ENCODE results near the gene ALG1.
"Not testable (repeated sequence)": the region's sequence is repeated elsewhere in the genome, so short reads cannot be mapped to it uniquely, and the experiment has no call there.

The ALG1 gene, protein sequence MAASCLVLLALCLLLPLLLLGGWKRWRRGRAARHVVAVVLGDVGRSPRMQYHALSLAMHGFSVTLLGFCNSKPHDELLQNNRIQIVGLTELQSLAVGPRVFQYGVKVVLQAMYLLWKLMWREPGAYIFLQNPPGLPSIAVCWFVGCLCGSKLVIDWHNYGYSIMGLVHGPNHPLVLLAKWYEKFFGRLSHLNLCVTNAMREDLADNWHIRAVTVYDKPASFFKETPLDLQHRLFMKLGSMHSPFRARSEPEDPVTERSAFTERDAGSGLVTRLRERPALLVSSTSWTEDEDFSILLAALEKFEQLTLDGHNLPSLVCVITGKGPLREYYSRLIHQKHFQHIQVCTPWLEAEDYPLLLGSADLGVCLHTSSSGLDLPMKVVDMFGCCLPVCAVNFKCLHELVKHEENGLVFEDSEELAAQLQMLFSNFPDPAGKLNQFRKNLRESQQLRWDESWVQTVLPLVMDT

DNA sequence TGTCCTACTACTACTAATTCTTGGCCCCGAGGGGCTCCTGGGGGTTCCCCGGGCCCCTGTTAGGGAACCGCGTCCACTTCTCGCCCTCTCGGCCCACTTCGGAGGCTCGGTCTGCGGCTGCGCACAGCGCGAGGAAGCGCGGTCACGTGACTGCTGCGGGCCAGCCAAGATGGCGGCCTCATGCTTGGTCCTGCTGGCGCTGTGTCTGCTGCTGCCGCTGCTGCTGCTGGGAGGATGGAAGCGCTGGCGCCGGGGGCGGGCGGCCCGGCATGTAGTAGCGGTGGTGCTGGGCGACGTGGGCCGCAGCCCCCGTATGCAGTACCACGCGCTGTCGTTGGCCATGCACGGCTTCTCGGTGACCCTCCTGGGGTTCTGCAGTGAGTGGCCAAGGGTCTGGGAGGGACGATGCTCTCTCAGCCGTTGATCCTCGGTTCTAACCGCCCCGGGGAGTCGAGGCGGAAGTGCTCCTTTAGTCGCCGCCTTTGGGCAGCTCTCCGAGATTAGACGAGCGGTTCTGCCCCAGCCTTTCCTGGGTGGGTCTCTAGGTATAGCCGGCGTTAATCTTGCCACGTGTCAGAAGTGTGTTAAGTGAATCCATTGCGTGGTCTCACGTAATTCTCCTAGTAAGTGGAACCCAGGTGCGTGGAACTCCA lies at the start of gene ALG1:
ALG1 (plus strand) TSS at position 163 of the 653 bp plus-strand sequence; CDS start at position 170, 7 bp downstream.
- peak; percentile 90 for DNase-seq

GRCh38 chr16:5022521-5022920 lies 49.1 kb upstream of the ALG1 start:
- DNase-seq = no peak

DNA sequence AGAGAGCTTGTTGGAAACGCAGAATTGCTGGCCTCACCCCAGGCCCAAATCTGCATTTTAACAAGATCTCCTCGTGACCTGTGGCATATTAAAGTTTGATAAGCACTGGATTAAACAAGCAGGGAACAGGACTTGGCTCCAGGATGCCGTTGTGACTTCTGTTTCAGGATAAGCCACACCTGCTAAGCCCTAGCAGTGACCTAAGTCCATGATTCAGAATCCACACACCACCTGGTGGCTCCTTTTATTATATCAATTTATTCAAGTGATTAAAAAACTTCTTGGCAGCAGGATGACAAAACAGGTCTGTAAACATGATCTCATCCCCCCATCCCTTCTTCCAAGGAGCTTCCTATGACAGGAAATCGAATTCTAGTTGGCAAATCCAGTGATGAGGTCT lies 47.0 kb upstream of the ALG1 start:
- peak; percentile 65 for DNase-seq

DNA sequence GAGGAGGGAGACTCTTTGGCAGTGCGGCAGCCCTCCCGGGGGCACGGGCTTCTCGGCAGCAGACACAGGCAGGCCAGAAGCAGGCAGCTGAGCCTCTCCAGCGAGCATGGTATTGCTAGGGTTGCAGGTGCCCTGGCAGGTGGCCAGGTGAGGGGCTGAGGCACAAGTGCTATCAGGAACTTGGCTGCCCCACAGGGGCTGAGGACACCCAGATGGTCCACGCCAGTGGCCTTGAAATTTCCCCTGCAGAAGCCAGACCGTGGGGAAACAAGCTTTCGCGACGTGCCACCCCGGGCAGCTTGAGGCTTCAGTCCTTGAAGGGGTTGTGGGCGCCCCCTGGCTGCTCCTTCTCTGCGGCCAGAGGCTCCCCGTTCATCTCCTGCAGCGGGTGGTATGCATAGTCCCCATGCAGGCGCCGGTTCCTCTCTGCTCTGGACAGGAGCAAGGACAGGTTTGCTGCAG lies 46.4 kb upstream of the ALG1 start:
- peak; percentile 65 for DNase-seq

DNA sequence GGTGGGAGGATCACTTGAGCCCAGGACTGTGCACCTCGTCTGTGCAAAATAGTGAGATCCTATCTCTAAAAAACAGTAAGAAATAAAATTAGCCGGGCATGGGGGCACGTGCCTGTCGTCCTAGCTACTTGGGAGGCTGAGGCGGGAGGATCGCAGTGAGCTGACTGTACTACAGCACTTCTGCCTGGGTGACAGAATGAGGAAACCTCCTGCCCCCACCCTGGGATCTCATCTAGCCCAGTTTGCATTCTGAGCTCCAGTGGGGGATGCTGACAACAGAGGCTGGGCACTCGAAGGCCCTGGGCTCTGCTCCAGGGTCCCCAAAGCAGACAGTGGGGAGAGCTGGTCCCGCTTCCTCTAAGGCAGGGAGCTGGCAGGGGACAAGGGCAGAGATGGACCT lies 45.0 kb upstream of the ALG1 start:
- DNase-seq = no peak

- no peak for DNase-seq
Observed at GRCh38 chr16:5027086-5027485, 44.6 kb upstream of the ALG1 start.

GRCh38 chr16:5027575-5028235 lies 43.9 kb upstream of the ALG1 start:
- no peak for DNase-seq

GRCh38 chr16:5028950-5029475 lies 42.6 kb upstream of the ALG1 start:
- DNase-seq = no peak

DNA sequence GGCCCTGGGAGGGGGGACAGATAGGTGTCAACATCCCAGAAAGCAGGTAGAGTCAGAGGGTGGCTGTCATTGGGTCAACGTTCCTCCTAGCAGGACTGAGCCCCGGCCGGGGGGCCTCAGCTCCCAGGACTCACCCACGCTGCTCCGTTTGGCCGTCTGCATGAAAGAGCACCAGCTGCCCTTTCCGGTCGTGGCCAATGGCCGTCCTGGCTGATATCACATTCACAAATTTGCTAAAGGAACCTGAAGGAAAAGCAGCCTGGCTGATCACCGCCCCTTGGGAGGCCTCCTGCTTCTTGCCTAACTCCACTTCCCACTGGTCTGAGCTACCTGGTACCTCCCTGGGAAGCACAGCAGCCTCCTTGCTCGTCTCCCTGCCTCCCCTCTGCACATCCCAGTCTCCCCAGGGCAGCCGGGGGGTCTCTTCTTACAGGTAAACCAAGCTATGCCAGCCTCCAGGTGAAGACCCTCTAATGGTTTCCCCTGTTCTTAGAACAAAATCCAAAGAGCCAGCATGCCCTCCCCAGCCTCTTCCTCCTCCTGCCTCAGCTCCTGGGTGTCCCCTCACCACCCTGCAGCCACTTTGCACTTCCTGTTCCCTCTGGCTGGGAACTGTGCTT lies 41.3 kb upstream of the ALG1 start:
- DNase-seq = no peak

GRCh38 chr16:5031601-5032000 lies 40.0 kb upstream of the ALG1 start:
- no peak for DNase-seq

- DNase-seq = no peak
Observed at GRCh38 chr16:5032748-5033167, 38.9 kb upstream of the ALG1 start.

DNA sequence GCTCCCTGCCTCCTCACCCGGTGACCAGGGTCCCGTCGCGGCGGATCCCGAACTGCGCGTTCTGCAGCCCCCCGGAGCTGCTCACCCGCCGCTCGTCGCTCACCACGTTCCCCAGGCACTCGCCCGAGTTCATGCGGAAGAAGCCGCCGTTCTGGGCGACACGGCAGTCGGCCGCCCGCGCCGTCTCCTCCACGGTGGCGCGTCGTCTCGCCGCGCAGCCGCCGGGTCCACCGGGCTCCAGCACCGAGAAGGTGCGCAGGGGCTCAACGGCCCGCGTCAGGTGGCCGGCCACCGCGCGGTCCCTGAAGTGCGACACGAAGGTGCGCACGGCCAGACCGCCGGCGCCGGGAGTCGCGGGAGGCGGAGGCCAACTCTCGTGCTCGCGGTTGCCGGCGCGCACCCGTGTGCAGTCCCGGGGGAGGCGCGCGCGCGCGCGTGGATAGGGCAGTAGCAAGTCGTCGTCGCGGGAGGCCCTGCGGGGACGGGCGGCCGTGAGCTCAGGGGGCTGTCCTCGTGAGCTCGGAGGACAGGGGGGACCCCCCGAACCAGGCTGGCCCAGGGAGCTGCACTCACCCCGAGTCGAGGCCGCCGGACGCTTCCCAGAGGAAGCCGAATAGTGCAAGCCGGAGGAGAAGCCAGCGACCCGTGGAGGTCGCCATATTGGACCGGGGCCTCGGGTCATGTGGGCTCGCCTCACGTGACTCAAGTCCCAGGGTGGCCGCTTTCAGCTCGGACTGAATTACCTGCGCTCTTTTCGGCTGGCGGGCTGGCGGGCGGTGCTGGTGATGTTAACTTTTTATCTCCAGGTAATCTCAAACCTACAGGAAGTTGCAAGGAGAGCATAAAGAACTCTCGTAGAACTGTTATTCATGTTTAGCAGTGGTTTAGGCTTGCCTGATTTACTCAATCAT lies 38.1 kb upstream of the ALG1 start, which contains the start of gene NAGPA:
NAGPA (minus strand) TSS at position 680 of the 911 bp plus-strand sequence; CDS start at position 659, 21 bp downstream.
- DNase-seq = peak; percentile 85

DNA sequence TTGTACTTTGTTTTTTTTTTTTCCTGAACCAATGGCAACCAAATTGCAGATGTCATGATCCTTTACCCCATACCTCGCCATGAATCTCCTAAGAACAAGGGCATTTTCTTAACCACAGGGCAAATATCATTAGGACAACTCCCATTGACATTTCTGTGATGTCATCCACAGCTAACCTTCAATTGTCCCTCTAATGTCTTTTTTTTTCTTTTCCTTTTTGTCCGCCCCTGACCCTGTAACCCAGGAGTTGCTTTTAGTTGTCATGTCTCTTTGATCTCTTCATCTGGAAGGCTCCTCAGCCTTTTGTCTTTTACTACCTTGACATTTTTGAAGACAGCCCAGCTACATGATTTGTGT lies 37.5 kb upstream of the ALG1 start:
- DNase-seq = no peak

GRCh38 chr16:5035909-5036227 lies 35.8 kb upstream of the ALG1 start:
- no peak for DNase-seq

DNA sequence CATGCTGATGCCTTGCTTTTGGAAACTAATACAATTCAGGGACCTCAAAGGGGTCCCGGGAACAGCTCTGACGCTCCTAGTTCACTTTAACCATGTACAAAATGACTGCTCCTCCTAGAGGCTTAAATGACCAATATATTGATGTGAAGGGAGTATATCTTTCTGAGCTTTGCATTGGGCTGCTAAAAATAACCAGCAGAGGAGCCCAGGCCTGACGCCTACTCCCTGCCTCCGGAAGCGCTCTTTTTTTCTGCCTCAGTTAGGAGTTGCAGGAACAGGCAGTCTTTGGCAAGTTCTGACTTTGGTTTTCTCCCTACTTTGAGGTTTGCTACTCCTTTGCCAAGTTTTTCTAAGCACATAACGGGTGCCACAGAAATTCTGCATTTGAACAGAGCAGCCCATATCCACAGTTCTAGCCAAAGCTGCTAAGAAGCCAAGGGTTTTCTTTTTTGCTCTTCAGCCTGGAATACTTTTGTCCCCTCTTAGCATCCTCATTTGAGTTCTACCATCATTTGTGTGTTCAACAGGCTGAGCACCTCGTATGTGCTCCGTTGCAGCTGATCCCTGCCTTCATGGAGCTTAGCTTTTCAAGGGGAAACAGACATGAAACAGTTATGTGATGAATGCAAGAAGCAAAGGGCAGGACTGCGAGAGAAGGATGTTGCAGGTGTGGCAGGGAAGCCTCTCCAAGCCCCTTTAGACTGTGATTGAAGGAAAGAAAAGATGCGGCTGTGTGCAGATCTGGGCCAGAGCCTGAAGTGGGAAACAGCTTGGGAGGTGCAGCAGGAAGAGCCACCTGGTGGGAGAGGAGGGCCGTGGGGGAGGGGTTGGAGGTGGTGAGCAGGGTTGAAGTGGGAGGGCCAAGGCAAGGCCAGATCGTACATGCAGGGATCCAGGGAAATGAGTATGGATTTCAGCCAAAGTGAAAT lies 35.2 kb upstream of the ALG1 start:
- no peak for DNase-seq

GRCh38 chr16:5040451-5040850 lies 31.2 kb upstream of the ALG1 start:
- no peak for DNase-seq

DNA sequence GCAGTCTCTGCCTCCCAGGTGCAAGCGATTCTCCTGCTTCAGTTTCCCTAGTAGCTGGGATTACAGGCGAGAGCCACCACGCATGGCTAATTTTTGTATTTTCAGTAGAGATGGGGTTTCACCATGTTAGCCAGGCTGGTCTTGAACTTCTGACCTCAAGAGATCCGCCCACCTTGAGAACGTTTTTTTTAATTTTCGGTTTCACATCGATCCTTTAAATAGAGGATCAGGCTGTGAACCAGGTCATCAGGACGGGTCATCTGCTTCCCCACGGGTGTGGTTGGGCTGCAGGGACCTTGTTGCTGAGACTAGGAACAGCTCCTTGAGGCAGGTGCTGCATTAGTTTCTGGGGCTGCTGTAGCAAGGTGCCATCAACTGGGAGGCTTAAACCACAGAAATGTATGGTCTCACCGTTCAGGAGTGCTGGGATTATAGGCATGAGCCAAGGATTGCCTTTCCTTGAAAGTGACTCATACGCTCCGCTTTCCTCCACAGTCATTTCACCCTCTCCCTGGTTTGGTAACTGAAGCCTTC lies 30.0 kb upstream of the ALG1 start:
- no peak for DNase-seq

GRCh38 chr16:5042574-5043171 lies 29.0 kb upstream of the ALG1 start:
- DNase-seq = no peak

- no peak for DNase-seq
Observed at GRCh38 chr16:5044011-5044540, 27.6 kb upstream of the ALG1 start.

GRCh38 chr16:5044581-5044980 lies 27.1 kb upstream of the ALG1 start:
- DNase-seq = not testable (repeated sequence)
